GM15510 (cell line): Measurements from ENCODE around the gene LDHAL6B.
A peak's percentile ranks its signal among the peaks of the same experiment; 100 is the strongest.

Experiments
- POLR2A ChIP-seq: IDR thresholded peaks from 3 replicates; pipeline ENCODE4 v1.6.1; 2011; ENCODE audit warnings: borderline replicate concordance; ENCODE audit not compliant: insufficient read length; ENCODE audit errors: extremely low read depth

Gene LDHAL6B

DNA sequence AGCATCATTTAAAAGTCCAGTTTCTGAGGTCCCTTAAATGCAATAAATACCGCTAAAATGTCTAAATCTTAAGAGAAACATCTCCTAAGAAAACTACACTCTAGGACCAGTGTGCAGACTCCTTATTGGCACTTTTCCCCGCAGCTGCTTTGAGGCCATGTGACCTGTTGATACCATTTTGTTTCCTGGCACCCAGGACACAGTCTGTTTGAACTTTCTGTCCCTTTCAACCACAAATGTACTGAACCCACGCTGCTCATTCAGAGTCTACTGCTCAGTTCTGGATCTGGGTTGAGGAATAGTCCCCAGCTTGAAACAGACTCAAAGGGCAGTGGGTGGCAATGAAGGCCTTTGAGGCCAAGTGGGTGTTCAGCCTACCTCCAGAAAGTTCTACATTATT, 17.1 kb downstream of the LDHAL6B start:
- no peak for TF ChIP-seq POLR2A

DNA sequence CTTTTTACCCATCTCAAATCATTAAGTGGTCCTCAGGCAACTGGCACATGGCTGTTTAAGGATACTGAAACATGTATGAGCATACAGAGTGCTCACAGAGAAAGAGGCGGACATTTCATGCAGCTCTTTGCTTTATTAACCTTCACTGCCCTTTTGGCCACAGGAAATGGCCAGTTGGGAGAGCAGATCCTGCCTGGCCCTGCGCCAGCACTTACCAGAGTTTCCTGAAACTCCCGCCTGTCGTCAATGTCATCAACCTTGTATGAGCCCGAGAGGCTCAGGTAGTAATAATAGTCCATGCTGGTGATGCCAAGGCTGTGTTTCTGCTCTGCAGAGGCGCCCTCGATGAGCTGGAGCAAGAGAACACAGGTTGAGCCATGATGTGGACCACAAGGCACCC, 17.8 kb downstream of the LDHAL6B start:
- no peak for TF ChIP-seq POLR2A

DNA sequence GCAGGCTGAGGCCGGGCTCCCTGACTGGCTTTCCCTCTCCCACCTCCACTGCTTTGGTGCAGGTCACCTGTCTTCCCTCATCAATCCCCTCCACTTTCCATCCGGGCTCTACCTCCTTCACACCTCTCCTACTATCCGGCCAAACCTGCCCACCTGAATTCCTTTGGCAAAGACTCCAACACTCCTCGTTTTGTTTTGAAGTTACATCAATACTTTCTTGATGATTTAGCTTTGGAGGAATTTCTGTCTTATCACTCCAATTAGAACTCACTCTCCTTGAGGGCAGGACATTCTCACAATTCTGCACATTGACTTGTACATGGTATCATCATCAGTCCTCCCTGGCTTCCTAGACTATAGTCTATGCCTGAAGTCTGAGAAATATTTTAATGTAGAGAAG, 20.4 kb downstream of the LDHAL6B start:
- no peak for TF ChIP-seq POLR2A

DNA sequence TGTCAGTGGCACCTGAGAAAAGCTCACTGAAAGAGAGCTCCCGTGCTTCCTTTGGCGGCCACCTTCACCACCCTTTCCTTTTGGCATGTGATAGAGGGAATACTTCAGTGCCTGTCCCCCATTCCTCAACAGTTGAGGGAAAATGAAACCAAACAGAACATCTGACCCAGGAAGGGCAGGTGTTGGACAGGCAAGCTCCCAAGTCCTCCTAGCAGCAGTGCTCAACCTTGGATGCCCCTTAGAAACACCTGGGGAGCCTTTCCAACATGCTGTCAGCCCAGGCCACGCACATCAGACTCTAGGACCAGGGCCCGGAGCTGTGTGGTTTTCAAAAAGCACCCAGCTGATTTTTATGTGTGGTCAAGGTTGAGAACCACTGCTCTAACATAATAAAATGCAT, 22.4 kb downstream of the LDHAL6B start:
- no peak for TF ChIP-seq POLR2A

DNA sequence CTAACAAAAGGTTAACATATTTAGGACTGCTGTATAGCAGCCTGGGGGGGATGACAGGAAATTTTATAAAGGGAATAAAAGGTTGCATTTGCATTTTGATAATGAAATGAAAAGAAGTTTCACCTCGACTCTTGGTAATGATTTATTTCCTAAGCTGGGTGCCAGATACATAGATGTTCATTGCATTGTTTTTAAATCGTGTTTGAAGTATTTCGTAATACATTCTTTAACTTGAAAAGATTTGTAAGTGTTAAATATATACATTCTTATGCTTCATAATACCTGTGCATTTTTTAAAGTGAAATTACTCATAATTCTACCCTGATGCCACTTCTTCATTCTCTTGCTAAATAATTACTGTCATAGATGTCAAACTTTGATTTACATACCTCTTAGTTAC, 22.8 kb downstream of the LDHAL6B start:
- TF ChIP-seq POLR2A, result no peak

DNA sequence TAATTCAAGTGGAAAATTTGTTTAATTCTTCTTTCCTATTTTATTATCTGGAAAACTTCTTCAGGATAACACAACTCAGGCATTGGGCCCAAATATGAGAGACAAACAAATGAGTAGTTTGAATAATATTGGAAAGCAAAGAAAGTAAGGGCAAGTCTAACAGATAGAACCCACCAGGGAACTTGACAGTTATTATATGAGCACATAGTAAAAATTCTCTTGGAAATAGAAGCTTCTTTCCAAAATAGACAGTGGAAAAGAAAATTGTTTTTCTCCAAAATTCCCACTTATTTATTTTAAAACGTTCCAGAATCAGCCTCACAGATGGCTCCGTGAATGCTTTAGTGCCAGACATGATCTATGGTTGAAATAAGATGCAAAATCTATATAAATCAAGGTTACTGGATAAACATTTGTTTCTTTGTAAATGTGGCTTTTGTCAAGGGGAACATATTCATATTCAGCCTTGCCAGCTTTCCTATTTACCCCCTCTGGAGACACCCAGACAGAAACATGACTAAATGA, 23.9 kb downstream of the LDHAL6B start:
- TF ChIP-seq POLR2A, result no peak

DNA sequence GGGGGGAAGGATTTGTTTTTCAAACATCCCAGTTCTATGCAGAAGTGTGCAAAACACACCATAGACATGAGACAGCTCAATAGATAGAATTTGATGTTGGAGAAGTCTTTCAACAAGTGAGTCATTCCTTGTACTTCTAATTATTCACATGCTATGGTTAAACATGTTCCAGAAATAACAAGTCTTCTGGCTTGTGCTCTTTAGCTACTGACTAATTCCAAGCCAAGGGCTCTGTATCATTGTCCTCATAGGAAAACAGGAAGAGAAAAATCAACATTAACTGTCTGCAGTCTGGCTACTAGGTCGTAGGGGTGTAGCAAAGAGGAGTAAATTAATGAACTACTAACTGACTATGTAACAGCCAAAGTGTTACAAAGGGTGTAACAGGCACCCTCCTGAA, 25.8 kb downstream of the LDHAL6B start:
- no peak for TF ChIP-seq POLR2A

DNA sequence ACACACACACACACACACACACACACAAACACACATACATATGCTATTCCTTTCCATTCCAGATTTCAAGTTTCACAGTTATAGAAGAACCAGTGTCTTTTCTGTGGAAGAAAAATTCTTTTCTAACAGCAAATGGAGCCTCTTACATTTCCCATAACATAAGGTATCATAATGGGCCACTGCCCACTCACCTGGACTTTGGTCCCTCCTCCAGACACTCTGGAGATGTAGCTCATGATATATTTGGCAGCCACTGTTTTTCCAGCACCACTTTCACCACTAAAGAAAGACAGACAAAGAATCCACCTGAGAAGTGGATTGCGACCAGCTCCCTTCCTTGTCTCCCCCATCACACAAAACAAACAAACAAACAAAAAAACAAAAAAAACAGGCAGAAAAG, 29.8 kb downstream of the LDHAL6B start:
- no peak for TF ChIP-seq POLR2A

DNA sequence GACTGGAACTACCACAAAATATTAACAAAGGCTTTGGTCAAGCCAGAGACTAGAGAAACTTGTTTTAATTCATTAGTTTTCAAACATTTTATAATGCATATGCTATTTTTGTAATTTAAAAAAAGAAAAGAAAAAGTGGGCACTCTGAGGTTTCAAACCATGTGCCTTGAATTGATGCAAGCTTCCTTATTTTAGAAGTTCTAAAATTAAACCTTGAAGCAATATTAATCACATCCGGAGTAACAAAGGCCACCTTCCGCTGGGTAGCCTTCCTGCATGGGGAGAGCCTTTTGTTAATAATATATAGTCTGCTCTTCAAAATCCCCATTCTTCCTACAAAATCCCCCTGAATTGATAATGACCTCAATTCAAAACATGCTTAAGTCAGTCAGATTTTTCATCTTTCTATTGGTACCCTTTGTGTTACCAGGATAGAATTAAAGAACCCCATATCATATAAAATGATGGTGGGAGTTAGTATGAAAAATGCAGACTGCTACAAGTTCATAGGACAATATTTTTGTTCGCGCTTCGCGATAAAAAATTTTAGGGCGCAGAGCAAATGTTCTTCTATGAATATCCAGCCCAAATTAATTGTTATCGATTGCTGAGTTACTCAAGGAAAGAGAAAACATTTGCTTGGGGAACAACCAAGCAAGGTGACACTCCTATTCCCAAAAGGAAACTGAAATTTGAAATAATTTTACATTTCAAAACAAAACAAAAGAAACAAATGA, 30.6 kb downstream of the LDHAL6B start:
- TF ChIP-seq POLR2A, result no peak

DNA sequence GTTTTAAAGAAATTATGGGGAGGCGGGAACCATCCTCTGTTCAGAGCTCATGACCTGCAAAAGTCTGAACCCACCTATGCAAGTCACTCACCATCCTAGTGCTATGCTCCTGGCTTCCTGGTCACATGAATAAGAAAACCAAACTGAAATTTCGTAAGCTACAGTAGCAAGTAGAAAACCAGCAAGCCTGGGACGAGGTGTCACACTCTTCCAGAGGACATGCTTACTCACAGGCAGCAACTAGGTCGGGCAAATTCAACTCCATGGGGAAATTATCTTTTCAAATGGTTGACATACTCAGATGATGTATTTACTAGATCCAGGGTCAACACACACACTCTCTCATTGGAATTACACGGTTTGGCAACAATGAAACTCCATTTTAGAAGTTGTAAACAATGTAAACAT, 31.3 kb downstream of the LDHAL6B start:
- peak; percentile 23 for TF ChIP-seq POLR2A

DNA sequence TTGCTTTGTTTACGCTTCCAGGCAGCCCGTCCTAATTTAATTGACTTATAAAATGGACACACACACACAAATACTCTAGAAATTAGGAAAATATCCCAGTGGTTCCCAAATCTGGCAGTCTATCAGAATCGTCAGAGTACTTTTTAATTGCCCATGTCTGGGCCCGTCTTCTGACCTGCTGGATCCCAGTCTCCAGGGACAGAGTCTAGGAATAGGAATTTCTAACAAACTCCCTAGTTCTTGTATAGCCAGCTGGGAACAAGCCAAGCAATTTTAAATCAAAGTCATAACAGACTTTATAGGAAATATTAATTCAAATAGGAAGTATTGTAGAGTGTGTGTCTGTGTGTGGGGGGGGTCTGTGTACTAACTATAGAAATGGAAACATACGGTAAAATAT, 33.4 kb downstream of the LDHAL6B start:
- no peak for TF ChIP-seq POLR2A

DNA sequence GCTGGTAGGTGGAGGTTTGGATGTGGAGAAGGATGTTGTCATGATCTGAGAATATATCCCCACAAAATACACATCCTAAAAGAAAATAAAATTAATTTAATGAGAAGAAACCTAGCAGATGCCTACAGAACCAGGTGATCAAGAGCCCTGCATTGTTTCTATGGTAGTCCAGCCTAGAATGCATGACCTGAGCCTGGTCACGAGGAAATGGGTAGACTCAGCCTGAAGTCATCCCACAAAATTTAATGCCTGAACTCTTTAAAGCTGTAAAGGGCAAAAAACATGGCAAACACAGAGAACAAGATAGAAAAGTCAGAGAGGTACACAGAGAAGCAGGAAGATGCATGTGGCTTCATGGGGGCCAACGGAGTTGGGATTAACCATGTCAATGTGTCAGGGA, 36.0 kb downstream of the LDHAL6B start:
- TF ChIP-seq POLR2A, result no peak

DNA sequence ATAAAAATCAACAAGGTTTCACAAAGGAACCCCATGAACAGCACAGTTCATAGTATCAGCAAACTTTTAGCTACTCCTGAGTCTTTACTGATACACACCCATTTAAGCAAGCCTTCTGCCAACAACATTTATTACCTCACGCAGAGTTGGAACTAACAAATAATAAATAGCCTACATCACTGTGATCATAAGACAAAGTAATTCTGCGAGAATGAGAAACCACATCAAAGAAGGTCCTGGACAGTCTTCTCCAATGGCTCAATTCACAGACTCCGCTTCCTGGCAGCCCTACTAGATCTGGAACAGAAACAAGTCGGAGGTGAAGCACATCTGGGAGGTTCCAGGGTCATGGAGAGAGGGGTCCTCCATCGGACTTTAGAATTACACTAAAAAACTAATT, 37.0 kb downstream of the LDHAL6B start:
- no peak for TF ChIP-seq POLR2A

DNA sequence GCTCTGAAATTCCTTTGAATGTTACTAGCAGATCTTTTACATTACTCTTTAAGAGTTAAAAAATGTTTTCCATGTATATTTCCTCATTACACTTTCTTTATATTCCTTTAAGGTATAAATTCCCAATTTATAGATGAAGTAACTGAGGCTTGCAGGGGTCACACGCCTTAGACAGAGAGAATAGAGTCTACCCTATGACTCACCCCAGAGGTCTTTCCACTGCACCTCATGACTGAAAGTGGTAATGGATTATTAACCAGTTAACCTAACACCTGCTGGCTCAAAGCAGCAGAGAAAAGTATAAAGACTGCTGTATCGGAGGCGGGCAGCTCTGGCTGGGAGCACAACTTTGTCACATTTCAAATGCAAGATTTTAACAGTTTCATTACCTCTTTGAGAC, 37.7 kb downstream of the LDHAL6B start:
- no peak for TF ChIP-seq POLR2A

DNA sequence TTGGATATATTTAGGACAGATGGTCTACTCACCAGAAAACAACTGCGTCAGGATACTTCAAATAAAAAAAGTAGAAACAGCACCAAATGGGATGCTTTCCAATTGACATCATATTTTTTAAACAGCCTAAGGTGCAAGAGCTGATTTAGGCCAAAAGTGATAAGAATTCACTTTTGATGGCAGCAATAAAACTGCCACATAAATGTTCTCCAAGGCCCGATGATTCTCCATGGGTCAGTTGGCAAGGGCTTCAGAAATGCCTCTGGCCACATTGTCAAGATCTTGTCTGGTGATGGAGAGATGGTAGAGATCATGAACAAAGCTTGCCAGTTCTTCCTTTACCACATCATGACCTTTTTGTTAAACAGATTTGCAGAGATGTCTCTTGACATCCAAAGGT, 38.9 kb downstream of the LDHAL6B start:
- TF ChIP-seq POLR2A, result no peak

DNA sequence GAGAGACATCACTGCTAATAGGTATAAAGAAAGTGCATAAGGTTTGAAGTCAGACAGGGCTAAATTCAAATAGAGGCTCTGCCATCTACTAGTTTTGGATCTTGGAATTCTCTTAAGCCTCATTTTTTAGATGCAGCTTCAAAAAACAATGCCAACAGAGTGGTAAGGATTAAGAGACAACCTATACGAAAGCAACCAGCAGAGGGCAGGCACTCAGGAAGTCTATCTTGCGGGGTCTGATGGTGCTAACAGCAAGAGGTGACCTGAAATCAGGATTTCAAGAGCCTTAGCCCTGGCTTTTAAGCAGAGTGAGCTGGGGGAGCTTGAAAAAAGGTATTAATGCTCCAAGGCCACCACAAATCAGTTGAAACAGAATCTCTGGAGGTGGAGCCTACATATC, 40.7 kb downstream of the LDHAL6B start:
- no peak for TF ChIP-seq POLR2A
